ENCODE results near the gene BAHCC1.

The BAHCC1 gene

GRCh38 chr17:81443269-81443668 lies 48.0 kb downstream of the BAHCC1 start:
- DNase-seq (ENCODE audit: low read depth in 2 of 2) = no peak

GRCh38 chr17:81444610-81445339 lies 49.5 kb downstream of the BAHCC1 start:
- DNase-seq (ENCODE audit: low read depth in 2 of 2) = no peak

- DNase-seq (ENCODE audit: low read depth in 2 of 2) = no peak
These were observed 50.6 kb downstream of the BAHCC1 start for GRCh38 chr17:81445642-81446503.

GRCh38 chr17:81447331-81447933 lies 52.2 kb downstream of the BAHCC1 start:
- DNase-seq (ENCODE audit: low read depth in 2 of 2) = no peak

- DNase-seq (ENCODE audit: low read depth in 2 of 2) = no peak
These were observed 53.2 kb downstream of the BAHCC1 start for GRCh38 chr17:81448442-81448841.

GRCh38 chr17:81448950-81449349 lies 53.7 kb downstream of the BAHCC1 start:
- no peak for DNase-seq (ENCODE audit: low read depth in 2 of 2)

- no peak for DNase-seq (ENCODE audit: low read depth in 2 of 2)
These were observed 54.1 kb downstream of the BAHCC1 start for GRCh38 chr17:81449351-81449750.

GRCh38 chr17:81451823-81452222 lies 56.6 kb downstream of the BAHCC1 start:
- DNase-seq (ENCODE audit: low read depth in 2 of 2) = no peak

- DNase-seq (ENCODE audit: low read depth in 2 of 2) = no peak
These were observed 57.3 kb downstream of the BAHCC1 start for GRCh38 chr17:81452551-81452950.

GRCh38 chr17:81453076-81453475 lies 57.8 kb downstream of the BAHCC1 start:
- no peak for DNase-seq (ENCODE audit: low read depth in 2 of 2)

- DNase-seq (ENCODE audit: low read depth in 2 of 2) = no peak
These were observed 58.5 kb downstream of the BAHCC1 start for GRCh38 chr17:81453712-81454111.

GRCh38 chr17:81454473-81454872 lies 59.2 kb downstream of the BAHCC1 start:
- DNase-seq (ENCODE audit: low read depth in 2 of 2) = no peak

GRCh38 chr17:81455387-81455786 lies 60.1 kb downstream of the BAHCC1 start:
- no peak for DNase-seq (ENCODE audit: low read depth in 2 of 2)

GRCh38 chr17:81456091-81456490 lies 60.8 kb downstream of the BAHCC1 start:
- no peak for DNase-seq (ENCODE audit: low read depth in 2 of 2)

- no peak for DNase-seq (ENCODE audit: low read depth in 2 of 2)
These were observed 61.5 kb downstream of the BAHCC1 start for GRCh38 chr17:81456798-81457197.

- no peak for DNase-seq (ENCODE audit: low read depth in 2 of 2)
These were observed 62.1 kb downstream of the BAHCC1 start for GRCh38 chr17:81457401-81457800.

GRCh38 chr17:81457917-81458555 lies 62.8 kb downstream of the BAHCC1 start:
- no peak for DNase-seq (ENCODE audit: low read depth in 2 of 2)

- DNase-seq (ENCODE audit: low read depth in 2 of 2) = no peak
These were observed 63.4 kb downstream of the BAHCC1 start for GRCh38 chr17:81458628-81459027.

- no peak for DNase-seq (ENCODE audit: low read depth in 2 of 2)
These were observed 64.0 kb downstream of the BAHCC1 start for GRCh38 chr17:81459224-81459623.

GRCh38 chr17:81459864-81460263 lies 64.6 kb downstream of the BAHCC1 start:
- DNase-seq (ENCODE audit: low read depth in 2 of 2) = no peak

GRCh38 chr17:81460856-81461460 lies 65.7 kb downstream of the BAHCC1 start:
- no peak for DNase-seq (ENCODE audit: low read depth in 2 of 2)
